SIG-M5 treated with dmso at 0.1 percent for 504 hours (cell line): ENCODE data around the gene SGCE.

Source experiments
- DNase-seq: peaks from one replicate; lab custom pipeline; 2025; ENCODE audit not compliant: unreplicated experiment; lab: John Stamatoyannopoulos, UW

Gene SGCE

DNA sequence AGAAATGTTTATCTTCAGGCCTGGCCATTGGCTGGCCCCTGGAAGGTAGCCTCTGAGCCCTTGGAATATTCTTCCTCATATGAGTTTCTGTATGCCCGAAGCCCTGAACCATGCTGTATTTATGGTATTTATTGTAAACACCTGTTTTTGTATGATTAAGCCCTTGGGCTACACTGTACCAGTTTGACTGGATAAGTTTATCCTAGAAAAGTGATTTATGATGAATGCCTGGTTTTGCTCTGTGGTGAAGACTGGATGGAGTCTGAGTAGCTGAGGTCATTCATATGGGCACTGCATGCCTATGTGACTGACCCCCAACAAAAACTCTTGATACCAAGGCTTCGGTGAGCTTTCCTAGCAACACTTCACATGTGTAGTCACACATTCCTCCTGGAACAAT, 79.6 kb downstream of the SGCE start:
- no peak for DNase-seq

DNA sequence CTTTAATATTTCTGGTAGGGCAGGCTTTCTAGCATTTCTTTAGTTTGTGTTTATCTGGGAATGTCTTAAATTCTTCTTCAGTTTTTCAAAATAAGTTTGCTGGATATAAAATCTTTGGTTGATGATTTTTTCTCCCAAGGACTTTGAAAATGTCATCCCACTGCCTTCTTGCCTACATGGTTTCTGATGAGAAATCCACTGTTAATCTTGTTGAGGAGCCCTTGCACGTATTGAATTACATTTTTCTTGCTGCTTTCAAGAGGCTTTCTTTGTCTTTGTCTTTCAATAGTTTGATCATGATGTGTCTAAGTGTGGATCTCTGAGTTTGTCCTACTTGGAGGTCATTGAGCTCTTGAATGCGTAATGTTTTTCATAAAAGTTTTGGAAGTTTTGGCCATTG, 80.3 kb downstream of the SGCE start:
- DNase-seq = no peak

GRCh38 chr7:94571816-94572215, 84.1 kb downstream of the SGCE start:
- no peak for DNase-seq

- no peak for DNase-seq
Observed at GRCh38 chr7:94567396-94567795, 88.5 kb downstream of the SGCE start.

DNA sequence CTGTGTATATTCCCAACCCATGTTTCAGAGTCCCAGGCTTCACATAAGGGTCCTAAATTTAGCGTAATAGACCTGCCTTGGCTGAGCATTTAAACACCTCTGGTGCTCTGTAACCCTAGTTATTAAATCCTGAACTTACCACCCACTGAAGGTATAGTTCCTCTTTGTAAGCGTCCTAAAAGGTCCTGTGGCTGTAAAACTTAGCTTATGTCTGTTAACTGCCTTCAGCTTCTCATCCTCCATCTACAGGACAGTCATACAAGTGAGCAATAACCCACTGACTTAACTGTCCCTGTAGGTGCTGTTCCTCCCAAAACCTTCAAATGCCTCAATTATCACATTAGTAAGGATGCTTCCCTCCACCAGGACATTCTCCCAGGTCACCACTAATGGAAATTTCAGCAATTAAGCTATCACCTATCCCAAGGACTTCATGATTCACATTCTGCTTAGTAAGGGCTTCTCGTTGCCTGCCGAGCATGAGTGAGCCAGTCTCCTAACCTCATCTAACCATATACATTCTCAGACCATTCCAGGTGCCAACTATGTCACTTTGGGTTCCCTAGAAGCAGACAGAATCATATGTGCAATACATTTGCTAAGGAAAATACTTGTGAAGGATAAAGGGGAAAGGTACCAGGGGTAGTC, 90.6 kb downstream of the SGCE start:
- no peak for DNase-seq

- DNase-seq = no peak
Observed at GRCh38 chr7:94562525-94562924, 93.4 kb downstream of the SGCE start.

- no peak for DNase-seq
Observed at GRCh38 chr7:94561841-94562514, 94.0 kb downstream of the SGCE start.

- DNase-seq = no peak
Observed at GRCh38 chr7:94559972-94560371, 96.0 kb downstream of the SGCE start.

- DNase-seq = no peak
Observed at GRCh38 chr7:94557215-94557614, 98.7 kb downstream of the SGCE start.

- DNase-seq = no peak
Observed at GRCh38 chr7:94556028-94556427, 99.9 kb downstream of the SGCE start.

GRCh38 chr7:94547126-94547525, 108.8 kb downstream of the SGCE start:
- DNase-seq = no peak

DNA sequence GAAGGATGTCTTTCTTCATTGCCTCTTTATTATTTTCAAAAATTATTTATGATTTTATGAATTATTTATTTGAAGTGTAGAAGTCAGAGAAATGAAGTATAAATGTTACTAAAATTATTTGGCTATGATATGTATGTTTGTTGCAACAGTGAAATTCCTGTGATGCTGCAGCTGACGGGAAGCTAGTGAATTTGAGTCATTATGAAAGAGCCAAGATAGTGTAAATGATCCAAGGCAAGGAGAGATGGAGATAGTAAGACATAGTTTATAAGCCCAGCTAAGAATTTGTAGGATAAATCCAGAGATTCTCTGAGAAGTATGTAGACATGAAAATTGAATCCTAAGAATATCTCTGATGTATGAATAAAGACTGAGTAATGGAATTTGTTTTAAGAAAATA, 115.5 kb downstream of the SGCE start:
- no peak for DNase-seq
